GM12891 (cell line): Measurements from ENCODE around the gene TSPAN2.

Experiments
- PAX5 ChIP-seq: IDR thresholded peaks from 2 replicates; pipeline ENCODE4 v1.6.1; 2011; ENCODE audit warnings: low read length, moderate library complexity, mild to moderate bottlenecking; ENCODE audit not compliant: insufficient read depth, severe bottlenecking
- POLR2A ChIP-seq: IDR thresholded peaks from 2 replicates; pipeline ENCODE4 v1.6.1; 2011; ENCODE audit warnings: low read depth, low read length, control low read depth
- POLR2AphosphoS5 ChIP-seq: IDR thresholded peaks from 2 replicates; pipeline ENCODE4 v1.6.1; 2011; ENCODE audit warnings: low read depth, low read length, control low read depth
- POU2F2 ChIP-seq: IDR thresholded peaks from 2 replicates; pipeline ENCODE4 v1.6.1; 2011; ENCODE audit warnings: low read depth, mild to moderate bottlenecking, control low read depth, low read length, moderate library complexity
- TAF1 ChIP-seq: IDR thresholded peaks from 2 replicates; pipeline ENCODE4 v1.6.1; 2011; ENCODE audit warnings: low read depth, low read length, control low read depth

GRCh38 chr1:115012006-115012405, 77.3 kb downstream of the TSPAN2 start:
- no peak for TF ChIP-seq POLR2A
- no peak for TF ChIP-seq POLR2AphosphoS5
- TF ChIP-seq TAF1, result no peak
- TF ChIP-seq POU2F2, result no peak
- no peak for TF ChIP-seq PAX5
